ENCODE measurements around the gene WWOX. TPM values are rescaled to one million over a fixed set of nuclear protein-coding genes. Genes with fewer than 3 reads are reported as not detected.
A peak's percentile ranks its signal among the peaks of the same experiment; 100 is the strongest.
"Not testable (repeated sequence)": the region's sequence is repeated elsewhere in the genome, so short reads cannot be mapped to it uniquely, and the experiment has no call there.

Gene WWOX
- total RNA-seq, 2 donors from 2014 or later: 12.6 to 17.2 TPM

- no peak for DNase-seq (ENCODE audit: low spot score in 2 of 2)
- Mint-ChIP-seq H3K27ac (no peak overlapping the region), H3K36me3 (no peaks in the 10 kb centered on the region), H3K9me3 (no peaks in the 10 kb centered on the region)
- ATAC-seq: no peak
Measured at GRCh38 chr16:78668393-78668792, 568.9 kb downstream of the WWOX start.

GRCh38 chr16:78669994-78670393 is 570.5 kb downstream of the WWOX start:
- no peak for DNase-seq (ENCODE audit: low spot score in 2 of 2)
- no peak for ATAC-seq
- H3K27ac Mint-ChIP-seq: no peak overlapping the region
- no peaks in the 10 kb centered on the region for H3K36me3 Mint-ChIP-seq
- no peaks in the 10 kb centered on the region for H3K9me3 Mint-ChIP-seq

- no peaks in the 10 kb centered on the region for H3K36me3 Mint-ChIP-seq
- no peak overlapping the region for H3K27ac Mint-ChIP-seq
- ATAC-seq: no peak
- no peaks in the 10 kb centered on the region for H3K9me3 Mint-ChIP-seq
- no peak for DNase-seq (ENCODE audit: low spot score in 2 of 2)
Measured at GRCh38 chr16:78672779-78673556, 573.5 kb downstream of the WWOX start.

GRCh38 chr16:78673884-78674283 is 574.4 kb downstream of the WWOX start:
- ATAC-seq: no peak
- no peaks in the 10 kb centered on the region for H3K9me3 Mint-ChIP-seq
- H3K27ac Mint-ChIP-seq: no peak overlapping the region
- no peaks in the 10 kb centered on the region for H3K36me3 Mint-ChIP-seq
- no peak for DNase-seq (ENCODE audit: low spot score in 2 of 2)

- no peak for ATAC-seq
- no peak for DNase-seq (ENCODE audit: low spot score in 2 of 2)
- no peaks in the 10 kb centered on the region for H3K36me3 Mint-ChIP-seq
- H3K27ac Mint-ChIP-seq: no peak overlapping the region
- H3K9me3 Mint-ChIP-seq: no peaks in the 10 kb centered on the region
Measured at GRCh38 chr16:78675312-78675711, 575.9 kb downstream of the WWOX start.

- no peak for DNase-seq (ENCODE audit: low spot score in 2 of 2)
- ATAC-seq: no peak
- Mint-ChIP-seq H3K9me3 (no peaks in the 10 kb centered on the region), H3K27ac (no peak overlapping the region), H3K36me3 (no peaks in the 10 kb centered on the region)
Measured at GRCh38 chr16:78675951-78676792, 576.7 kb downstream of the WWOX start.

- DNase-seq (ENCODE audit: low spot score in 2 of 2): no peak
- no peaks in the 10 kb centered on the region for H3K9me3 Mint-ChIP-seq
- no peak for ATAC-seq
- H3K27ac Mint-ChIP-seq: no peak overlapping the region
- no peaks in the 10 kb centered on the region for H3K36me3 Mint-ChIP-seq
Measured at GRCh38 chr16:78677181-78677731, 577.8 kb downstream of the WWOX start.

- Mint-ChIP-seq H3K27ac (no peak overlapping the region), H3K9me3 (no peaks in the 10 kb centered on the region), H3K36me3 (no peaks in the 10 kb centered on the region)
- DNase-seq (ENCODE audit: low spot score in 2 of 2) (no peak), ATAC-seq (no peak)
Measured at GRCh38 chr16:78679546-78679945, 580.1 kb downstream of the WWOX start.

GRCh38 chr16:78681743-78682142 is 582.3 kb downstream of the WWOX start:
- Mint-ChIP-seq H3K9me3 (no peaks in the 10 kb centered on the region), H3K27ac (no peak overlapping the region), H3K36me3 (no peaks in the 10 kb centered on the region)
- DNase-seq (ENCODE audit: low spot score in 2 of 2): no peak
- no peak for ATAC-seq

- ATAC-seq: no peak
- Mint-ChIP-seq H3K27ac (peak overlapping the region in 1 of 2 donors; percentile 68), H3K36me3 (no peaks in the 10 kb centered on the region), H3K9me3 (no peaks in the 10 kb centered on the region)
- no peak for DNase-seq (ENCODE audit: low spot score in 2 of 2)
Measured at GRCh38 chr16:78684030-78684611, 584.7 kb downstream of the WWOX start.

GRCh38 chr16:78684655-78685375 is 585.4 kb downstream of the WWOX start:
- no peak overlapping the region for H3K27ac Mint-ChIP-seq
- H3K36me3 Mint-ChIP-seq: no peaks in the 10 kb centered on the region
- DNase-seq (ENCODE audit: low spot score in 2 of 2): no peak
- no peaks in the 10 kb centered on the region for H3K9me3 Mint-ChIP-seq
- ATAC-seq: no peak

- Mint-ChIP-seq H3K36me3 (no peaks in the 10 kb centered on the region), H3K27ac (no peak overlapping the region), H3K9me3 (no peaks in the 10 kb centered on the region)
- DNase-seq (ENCODE audit: low spot score in 2 of 2) (no peak), ATAC-seq (no peak)
Measured at GRCh38 chr16:78686601-78687000, 587.1 kb downstream of the WWOX start.

- ATAC-seq (no peak), DNase-seq (ENCODE audit: low spot score in 2 of 2) (no peak)
- H3K27ac Mint-ChIP-seq: no peak overlapping the region
- no peaks in the 10 kb centered on the region for H3K9me3 Mint-ChIP-seq
- H3K36me3 Mint-ChIP-seq: no peaks in the 10 kb centered on the region
Measured at GRCh38 chr16:78689028-78689427, 589.6 kb downstream of the WWOX start.

GRCh38 chr16:78689536-78689935 is 590.1 kb downstream of the WWOX start:
- Mint-ChIP-seq H3K36me3 (no peaks in the 10 kb centered on the region), H3K27ac (no peak overlapping the region)
- DNase-seq (ENCODE audit: low spot score in 2 of 2): no peak

GRCh38 chr16:78690510-78690909 is 591.1 kb downstream of the WWOX start:
- DNase-seq (ENCODE audit: low spot score in 2 of 2): no peak
- Mint-ChIP-seq H3K36me3 (no peaks in the 10 kb centered on the region), H3K27ac (no peak overlapping the region), H3K9me3 (no peaks in the 10 kb centered on the region)
- no peak for ATAC-seq

More at GRCh38 chr16:78689536-78689935, 590.1 kb downstream of the WWOX start:
- no peak for ATAC-seq
- H3K9me3 Mint-ChIP-seq: no peaks in the 10 kb centered on the region

GRCh38 chr16:78691746-78692145 is 592.3 kb downstream of the WWOX start:
- not testable (repeated sequence) for H3K36me3 Mint-ChIP-seq; H3K27ac Mint-ChIP-seq; H3K9me3 Mint-ChIP-seq; ATAC-seq; DNase-seq (ENCODE audit: low spot score in 2 of 2)
